ENCODE data around the gene TALDO1.
"Not testable (repeated sequence)": the region's sequence is repeated elsewhere in the genome, so short reads cannot be mapped to it uniquely, and the experiment has no call there.

Gene TALDO1

DNA sequence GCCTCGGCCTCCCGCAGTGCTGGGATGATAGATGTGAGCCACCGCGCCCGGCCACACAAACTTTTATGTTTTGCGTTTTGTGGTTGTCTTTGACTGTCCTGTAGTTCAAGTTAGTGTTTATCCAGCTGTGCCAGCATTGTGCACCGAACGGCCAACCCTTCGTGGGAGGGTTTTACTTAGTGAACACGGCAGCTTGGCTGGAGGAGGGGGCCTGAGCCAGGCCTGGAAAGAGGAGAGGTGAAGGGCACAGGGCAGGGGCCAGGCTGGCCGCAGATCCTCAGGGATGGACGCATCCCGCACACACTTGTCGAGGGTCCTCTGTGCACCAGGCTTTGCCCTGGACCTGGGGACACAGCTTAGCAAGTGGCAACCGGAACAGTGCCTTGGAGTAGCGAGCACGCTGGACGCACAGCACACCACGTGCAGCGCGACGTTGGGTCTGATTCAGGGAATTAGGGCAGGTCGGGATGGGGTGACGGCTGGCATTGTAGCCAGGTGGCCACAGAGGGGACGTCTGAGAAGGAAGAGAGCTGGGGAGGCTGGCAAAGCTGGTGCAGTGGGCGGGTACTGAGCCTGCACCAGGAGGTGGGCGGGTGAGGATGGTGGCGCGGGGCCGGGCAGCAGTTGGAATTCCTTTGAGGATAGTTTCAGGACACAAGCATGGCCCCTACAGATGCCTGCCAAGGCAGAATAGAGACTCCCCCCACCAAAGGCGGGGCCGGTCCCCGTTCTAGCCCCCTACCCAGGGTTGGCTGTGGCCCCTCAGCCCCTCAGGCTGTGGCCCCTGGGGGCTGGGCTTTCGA, 27.8 kb upstream of the TALDO1 start:
- no peak for DNase-seq

DNA sequence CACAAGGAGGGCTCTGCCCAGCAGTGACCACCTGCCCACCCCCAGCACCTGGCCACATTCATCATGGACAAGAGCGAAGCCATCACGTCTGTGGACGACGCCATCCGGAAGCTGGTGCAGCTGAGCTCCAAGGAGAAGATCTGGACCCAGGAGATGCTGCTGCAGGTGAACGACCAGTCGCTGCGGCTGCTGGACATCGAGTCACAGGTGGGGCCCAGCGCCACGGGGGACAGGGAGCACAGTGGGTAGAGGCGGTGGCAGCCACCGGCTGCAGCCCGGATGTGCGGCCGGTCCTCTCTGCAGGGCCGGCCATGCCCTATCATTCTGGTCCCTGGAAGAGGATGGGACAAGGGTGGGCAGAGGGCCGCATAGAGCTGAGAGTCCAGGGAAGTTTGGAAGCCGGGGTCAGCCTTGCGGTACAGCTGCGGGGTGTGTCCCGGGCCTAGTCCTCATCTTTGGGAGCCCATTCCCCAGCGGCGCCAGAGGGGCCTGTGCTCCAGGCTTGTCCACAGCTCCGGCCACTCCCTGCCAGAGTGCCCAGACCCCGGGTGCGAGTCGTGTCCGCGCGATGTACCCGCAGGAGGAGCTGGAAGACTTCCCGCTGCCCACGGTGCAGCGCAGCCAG, 27.1 kb upstream of the TALDO1 start:
- DNase-seq = no peak

DNA sequence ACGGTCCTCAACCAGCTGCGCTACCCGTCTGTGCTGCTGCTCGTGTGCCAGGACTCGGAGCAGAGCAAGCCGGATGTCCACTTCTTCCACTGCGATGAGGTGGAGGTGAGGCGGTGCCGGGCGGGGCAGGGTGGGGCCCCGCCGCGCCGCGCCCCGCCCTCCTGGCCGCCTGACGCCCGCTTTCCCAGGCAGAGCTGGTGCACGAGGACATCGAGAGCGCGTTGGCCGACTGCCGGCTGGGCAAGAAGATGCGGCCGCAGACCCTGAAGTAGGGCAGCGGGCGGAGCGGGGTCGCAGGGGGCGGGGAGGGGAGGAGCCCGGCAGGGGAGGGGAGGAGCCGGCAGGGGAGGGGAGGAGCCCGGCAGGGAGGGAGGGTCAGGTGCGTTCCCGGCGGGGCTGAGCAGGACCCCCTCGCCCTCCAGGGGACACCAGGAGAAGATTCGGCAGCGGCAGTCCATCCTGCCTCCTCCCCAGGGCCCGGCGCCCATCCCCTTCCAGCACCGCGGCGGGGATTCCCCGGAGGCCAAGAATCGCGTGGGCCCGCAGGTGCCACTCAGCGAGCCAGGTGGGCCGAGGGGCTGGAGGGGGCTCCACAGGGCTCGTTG, 26.5 kb upstream of the TALDO1 start:
- no peak for DNase-seq

- no peak for DNase-seq
Observed at GRCh38 chr11:721247-721740, 26.0 kb upstream of the TALDO1 start.

DNA sequence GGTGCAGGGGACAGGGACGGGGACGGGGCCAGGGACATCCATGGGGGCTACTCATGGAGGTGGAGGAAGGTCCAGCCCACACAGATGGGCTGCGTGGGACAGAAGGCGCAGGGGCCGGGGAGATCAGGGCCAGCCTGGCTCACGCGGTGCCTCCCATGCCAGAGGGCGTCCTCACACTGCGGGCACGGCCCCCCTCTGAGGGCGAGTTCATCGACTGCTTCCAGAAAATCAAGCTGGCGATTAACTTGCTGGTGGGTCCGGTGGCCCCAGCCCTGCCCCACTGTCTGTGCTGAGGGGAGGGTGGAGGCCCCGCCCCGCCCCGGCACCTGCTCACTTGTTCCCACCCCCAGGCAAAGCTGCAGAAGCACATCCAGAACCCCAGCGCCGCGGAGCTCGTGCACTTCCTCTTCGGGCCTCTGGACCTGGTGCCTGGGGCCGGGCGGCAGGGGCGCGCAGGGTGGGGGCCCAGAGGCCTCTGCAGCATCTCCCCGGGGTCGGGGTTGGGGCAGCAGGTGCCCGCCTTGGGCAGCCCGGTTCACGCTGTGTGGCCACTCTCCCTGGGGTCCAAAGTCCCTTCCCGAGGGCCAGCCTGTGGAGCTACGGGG, 25.4 kb upstream of the TALDO1 start:
- no peak for DNase-seq

GRCh38 chr11:722346-722811, 24.9 kb upstream of the TALDO1 start:
- DNase-seq = no peak

DNA sequence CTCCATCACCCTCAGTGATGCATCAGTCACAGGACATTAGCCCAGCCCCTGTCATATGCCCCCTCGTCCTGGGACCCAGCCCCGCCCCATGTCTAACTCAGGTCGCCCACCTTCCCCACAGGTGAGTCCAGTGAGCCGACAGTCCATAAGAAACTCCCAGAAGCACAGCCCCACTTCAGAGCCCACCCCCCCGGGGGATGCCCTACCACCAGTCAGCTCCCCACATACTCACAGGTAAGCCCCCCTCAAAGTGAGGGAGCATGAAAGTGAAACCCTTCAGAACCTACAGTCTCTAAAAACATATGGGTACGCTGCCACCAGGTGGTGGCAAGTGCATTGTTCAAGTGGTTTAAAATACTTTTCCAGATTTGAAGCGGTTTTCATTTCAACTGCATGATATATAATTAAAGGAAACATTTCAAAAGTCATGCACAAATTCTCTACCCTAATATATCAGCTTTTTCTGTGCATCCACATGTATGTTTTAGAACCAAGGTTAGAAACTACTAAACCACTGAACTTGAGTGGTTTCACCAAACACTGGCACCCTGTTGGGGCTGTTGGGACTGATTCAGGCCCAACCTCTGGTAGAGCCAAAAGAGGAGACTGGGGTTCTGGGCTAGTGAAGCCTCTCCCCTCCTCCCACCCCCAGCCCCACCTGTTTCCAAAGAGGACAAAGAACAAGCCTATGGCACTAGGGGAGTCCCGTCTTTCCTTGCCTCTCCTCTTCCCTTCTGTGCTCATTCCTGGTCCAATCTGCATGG, 24.0 kb upstream of the TALDO1 start:
- no peak for DNase-seq

DNA sequence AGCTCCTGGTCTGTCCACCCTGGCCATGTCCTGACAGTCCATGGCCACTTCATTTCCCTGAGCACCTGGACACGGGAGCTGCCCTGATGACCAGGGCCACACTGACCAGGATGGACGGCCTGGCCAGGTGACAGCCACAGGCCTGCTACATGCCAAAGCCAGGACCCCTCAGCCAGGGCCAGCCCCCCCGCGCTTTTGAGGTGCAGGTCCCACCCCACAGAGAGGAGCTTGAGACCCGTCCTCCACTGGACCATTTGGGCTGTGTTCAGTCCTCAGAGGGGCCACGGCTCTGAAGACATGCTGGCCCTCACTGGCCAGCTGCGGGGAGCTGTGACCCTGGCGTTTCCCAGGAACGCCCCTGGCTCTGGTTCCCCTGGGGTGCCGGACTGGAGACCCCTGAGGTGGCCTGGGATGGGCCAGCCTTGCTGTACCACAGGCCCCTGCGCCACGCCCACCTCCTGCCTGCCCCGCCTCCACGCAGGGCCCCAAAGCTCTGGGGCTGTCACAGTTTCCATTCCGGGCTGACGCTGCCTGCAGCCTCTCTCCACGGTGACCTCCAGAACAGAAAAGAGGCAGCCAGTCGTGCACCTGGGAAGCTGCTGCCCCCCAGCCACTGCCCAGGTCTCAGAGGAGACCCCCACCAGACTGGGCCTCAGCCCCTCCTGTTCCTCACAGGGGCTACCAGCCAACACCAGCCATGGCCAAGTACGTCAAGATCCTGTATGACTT, 23.1 kb upstream of the TALDO1 start:
- no peak for DNase-seq

- no peak for DNase-seq
Observed at GRCh38 chr11:724778-725386, 22.4 kb upstream of the TALDO1 start.

DNA sequence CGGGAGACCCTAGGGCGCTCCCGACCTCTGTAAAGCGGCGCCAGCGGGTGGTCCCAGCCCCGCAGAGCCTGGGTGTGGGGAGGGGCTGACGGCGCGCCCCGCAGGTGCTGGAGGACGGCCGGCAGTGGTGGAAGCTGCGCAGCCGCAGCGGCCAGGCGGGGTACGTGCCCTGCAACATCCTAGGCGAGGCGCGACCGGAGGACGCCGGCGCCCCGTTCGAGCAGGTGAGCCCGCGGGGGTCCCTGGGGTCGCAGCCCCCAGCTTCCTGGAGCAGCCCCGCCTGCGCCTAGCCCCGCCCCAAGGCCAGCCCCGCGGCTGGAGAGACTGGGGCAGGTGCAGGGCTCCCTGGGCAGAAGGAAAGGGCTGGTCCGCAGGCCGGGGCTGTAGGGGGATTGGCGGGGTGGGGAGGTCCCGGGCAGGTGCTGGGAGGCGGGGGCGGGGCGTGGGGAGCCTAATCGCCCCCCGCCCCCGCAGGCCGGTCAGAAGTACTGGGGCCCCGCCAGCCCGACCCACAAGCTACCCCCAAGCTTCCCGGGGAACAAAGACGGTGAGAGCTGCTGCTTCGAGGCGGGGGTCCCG, 21.6 kb upstream of the TALDO1 start:
- no peak for DNase-seq

DNA sequence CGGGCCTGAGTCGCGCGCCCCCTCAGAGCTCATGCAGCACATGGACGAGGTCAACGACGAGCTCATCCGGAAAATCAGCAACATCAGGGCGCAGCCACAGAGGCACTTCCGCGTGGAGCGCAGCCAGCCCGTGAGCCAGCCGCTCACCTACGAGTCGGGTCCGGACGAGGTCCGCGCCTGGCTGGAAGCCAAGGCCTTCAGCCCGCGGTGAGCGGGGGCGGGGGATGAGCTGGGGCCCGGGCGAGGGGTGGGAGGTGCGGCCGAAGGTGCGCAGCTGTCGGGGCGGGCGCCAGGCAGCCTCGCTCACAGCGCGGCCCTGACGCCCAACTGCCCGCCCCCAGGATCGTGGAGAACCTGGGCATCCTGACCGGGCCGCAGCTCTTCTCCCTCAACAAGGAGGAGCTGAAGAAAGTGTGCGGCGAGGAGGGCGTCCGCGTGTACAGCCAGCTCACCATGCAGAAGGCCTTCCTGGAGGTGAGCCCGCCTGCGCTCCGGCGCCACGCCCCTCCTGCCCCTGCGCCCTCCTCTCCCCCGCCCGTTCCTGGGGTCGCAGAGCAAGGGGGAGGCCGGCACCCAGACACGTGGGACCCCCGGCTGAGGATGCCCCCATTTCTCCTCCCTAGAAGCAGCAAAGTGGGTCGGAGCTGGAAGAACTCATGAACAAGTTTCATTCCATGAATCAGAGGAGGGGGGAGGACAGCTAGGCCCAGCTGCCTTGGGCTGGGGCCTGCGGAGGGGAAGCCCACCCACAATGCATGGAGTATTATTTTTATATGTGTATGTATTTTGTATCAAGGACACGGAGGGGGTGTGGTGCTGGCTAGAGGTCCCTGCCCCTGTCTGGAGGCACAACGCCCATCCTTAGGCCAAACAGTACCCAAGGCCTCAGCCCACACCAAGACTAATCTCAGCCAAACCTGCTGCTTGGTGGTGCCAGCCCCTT, 20.7 kb upstream of the TALDO1 start:
- no peak for DNase-seq

- DNase-seq = no peak
Observed at GRCh38 chr11:727281-727701, 20.0 kb upstream of the TALDO1 start.

- no peak for DNase-seq
Observed at GRCh38 chr11:727859-728748, 19.2 kb upstream of the TALDO1 start.

DNA sequence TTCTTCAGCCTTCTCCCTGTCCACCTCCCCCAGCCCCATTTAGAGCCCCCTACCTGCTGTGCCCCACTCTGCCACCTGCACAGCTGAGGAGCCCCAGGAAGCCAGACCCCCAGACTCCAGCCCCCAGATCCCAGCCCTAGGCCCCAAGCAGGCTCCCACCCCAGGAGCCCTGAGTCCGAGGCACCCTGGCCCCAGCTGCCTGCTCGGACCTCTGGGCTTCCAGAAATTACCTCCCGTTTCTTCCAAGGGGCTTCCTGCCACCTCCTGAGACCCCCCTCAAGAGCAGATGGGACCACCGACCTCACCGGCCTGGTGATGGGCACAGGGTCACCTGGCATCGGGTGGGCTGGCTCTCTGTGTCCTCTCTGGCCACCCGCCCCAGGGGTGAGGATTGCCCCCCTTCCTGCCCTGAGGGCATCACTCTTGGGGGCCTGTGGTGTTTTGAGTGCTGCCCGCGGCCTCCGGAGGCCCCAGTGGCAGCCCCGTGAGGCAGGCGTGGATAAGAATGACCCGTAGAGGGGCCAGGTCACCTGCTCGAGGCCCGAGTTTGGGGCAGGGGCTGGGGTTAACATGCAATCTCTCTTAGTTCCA, 18.3 kb upstream of the TALDO1 start:
- no peak for DNase-seq

GRCh38 chr11:729492-730074, 17.7 kb upstream of the TALDO1 start:
- no peak for DNase-seq

DNA sequence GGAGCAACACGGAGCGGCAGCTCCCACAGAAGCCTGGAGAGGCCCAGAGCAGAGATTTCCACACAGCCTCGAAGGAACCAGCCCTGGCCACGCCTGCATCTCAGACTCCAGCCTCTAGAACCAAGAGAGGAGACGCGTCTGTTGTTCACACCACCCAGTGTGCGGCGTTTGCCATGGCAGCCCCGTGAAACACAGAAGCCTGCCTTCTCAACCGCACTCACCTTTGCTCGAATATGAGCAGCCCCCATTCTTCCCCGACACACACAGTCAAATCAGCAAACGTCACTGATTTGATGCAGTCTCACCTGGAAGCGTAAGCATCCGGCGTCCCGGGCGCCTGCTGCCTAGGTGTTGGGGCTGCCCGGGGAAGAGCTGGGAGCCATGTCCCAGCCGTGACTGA, 14.2 kb upstream of the TALDO1 start:
- DNase-seq = no peak

DNA sequence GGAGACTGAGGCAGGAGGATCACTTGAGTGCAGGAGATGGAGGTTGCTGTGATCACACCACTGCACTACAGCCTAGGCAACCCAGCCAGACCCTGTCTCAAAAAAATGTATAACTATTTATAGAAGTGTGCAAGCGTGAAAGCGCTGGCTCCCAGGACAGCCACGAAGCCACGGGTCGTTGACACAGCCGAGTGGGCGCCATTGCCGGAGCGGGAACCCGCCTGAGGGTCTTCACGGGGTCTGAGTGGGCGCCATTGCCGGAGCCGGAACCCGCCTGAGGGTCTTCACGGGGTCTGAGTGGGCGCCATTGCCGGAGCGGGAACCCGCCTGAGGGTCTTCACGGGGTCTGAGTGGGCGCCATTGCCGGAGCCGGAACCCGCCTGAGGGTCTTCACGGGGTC, 12.7 kb upstream of the TALDO1 start:
- not testable (repeated sequence) for DNase-seq

DNA sequence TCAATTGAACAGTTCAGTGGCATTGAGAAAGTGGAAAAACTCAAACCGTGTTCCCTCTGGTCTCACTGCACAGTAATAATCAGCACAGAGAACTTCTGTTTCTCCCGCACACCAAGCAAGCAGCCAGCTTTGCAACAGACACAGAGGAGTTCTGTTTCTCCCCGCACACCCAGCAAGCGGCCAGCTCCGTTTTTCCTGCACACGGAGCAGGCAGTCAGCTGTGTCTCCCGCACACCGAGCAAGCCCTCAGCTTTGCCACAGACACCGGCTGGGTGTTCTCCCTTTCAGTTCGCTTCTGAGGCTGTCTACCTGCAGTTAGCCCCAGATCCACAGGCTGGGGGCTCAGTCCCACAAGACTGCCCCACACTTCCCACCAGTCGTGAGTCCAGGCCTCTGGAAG, 9.9 kb upstream of the TALDO1 start:
- DNase-seq = no peak
